Ammon's horn (tissue), 1 donor: ENCODE measurements around the gene ZBTB21.

Source experiments
- DNase-seq: peaks from one replicate; pipeline ENCODE4 v3.0.0-alpha.2; 2016; ENCODE audit warnings: low spot score

Gene ZBTB21

DNA sequence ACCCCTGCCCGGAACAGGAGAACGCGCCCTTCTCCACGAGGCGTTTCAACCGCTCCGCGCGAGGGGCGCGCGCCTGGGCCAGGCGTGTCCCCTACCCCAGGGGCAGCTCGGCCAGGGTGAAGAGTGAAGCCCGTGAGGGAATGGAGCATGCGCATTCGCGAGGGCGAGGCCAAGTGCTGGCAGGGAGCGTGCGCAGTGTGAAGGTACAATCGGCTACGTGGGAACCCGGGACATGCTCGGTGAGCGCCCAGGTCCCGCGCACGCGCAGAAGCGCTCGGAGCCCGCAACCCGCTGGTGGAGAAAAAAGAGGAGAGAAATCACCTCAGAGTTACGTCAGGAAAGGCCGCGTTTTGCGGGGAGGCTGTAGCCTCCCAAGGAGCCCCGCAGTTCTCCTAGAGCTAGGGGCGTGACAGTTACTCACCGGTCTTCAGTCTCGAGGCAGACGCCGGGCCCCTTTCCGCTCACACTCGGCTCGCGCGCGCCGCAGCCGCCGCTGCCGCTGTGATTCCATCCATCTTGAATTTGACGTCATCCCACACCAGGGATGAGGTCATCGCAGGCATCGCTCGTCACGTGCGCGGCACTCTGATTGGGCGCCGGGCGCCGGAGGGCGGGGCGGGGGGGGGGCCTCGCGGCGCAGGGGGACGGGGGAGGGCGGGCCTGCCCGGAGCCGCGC lies at the start of gene ZBTB21:
Gene ZBTB21 (minus strand): TSS at position 530 of the 676 bp plus-strand sequence. CDS start 16,265 bp downstream, outside the sequence.
- peak; percentile 98 for DNase-seq

DNA sequence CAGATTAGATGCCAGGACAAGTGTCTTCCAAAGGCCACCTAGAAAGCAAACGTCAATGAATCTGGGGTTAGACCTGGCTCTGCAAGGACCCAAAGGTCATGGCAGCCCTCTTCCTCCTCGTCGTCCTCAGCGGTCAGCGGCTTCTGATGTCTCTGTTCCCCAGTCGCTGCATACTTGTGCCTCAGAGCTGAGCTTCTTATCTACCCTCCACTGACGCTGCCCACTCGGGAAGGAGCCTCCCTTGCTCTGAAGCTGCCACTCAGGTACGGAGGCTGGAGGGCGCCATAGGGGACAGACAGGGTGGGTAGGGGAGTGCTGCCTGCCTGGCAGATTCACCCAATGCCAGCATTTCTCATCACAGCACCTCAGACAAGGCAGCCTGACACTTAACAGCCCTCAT lies 49.6 kb upstream of the ZBTB21 start:
- DNase-seq, result no peak

DNA sequence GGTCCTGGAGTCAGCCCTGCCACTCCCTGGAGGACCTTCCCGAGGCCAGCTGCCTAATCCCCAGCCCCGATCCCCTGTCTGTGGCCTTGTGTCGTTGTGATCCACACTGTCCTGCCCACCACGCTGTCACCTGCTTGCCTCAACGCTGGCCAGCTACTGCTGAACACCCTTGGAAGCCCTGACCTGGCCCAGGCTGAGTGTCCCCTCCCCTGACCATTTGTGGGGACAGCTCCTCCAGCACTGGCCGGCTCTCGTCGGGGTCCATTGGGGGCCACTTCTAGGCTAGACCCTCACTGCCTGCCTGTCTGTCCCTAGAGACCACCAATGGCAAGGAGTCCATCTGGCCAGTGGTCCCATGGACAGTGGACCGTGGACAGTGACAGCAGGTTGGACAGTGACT lies 49.0 kb upstream of the ZBTB21 start:
- DNase-seq, result no peak

DNA sequence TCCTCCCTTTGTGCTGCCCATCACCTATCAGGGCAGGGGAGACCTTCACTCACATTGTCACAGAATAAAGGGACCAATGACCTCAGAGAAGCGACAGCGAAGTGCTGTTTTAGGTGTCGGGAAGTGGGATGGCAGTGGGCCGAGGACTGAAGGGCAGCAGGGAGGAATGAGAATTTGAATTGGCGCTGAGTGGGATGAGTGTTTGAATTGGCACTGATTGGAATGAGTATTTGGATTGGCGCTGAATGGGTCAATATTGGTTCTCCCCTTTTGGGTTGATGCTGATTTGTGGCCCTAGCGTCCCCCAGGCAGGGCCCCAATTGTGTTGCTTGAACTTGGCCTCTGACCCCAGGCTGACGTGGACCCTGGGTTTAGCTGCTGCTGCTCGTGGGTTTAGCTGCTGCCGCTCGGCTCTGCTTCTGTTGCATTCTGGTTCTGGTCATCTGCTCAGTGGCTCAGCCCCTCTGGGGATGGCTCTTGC lies 48.5 kb upstream of the ZBTB21 start:
- DNase-seq, result no peak

DNA sequence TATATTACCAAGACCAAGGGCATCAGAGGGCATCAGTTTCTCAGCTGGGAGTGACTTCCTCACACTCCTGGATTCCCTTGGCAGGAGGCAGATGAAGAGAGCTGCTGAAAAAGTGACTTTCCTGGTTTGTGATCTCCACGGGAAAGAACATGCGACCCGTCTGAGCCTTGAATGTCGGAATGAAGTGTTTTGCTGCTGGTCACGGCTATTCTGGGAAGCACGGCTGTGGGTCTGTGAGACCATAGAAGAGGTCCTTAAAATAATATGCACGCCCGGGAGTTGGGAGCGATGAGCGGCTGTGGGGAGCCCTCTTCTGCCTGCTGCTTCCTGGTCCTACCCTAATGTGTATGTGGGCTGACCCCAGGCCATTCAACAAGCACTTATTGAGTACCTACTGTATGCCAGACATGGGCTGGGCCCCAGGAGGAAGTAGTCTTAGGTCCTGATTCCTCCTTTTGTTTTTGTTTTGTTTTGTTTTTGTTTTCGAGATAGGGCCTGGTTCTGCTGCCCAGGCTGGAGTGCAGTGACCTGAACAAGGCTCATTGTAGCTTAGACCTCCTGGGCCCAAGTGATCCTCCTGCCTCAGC lies 47.8 kb upstream of the ZBTB21 start:
- DNase-seq, result no peak

DNA sequence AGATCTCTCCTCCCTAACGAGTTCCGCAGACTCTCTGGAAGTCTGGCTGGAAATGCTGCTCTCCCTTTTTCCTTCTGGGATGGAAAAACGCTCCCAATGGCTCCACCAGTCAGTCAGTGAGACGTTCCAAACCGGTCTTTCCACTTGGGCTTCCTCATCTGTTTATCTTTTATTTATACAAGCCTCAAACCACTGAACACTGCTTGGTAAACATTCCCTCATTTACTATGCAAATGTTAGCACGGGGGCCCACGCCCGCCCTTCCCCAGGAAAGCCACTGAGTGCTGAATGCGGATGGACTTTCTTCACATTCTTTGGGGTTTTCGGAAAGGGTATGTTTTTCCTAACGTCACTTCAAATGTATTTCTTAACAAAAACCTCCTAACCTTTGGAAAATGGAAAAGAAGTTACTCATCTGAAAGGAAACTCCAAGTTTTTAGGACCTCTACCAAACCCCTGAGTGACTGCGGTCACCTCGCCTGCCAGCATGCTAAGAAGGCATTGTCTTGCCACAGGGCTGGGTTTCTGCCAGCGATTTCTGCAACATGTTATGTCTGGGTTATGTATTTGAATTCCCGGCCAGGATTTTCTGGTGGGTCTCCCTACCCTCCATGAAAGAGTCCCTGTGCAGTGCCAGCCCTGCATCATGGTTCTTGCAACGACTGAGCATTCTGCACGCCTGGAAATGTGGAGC lies 47.0 kb upstream of the ZBTB21 start:
- no peak for DNase-seq

DNA sequence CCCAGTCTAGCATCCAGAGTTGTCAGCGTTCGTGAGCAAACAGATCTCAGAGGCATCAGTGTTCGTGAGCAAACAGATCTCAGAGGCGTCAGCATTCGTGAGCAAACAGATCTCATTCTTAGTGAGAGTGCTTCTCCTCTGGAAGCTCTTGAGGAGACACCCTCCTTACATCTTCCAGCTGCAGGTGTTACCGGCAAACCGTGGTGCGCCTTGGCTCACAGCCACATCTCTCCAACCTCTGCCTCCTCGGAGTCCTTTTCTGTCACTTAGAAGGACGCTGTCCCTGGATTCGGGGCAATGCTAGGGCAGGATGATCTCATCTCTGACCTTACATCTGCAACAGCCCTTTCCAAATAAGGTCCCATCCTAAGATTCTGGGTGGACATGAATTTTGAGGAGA lies 46.3 kb upstream of the ZBTB21 start:
- no peak for DNase-seq

DNA sequence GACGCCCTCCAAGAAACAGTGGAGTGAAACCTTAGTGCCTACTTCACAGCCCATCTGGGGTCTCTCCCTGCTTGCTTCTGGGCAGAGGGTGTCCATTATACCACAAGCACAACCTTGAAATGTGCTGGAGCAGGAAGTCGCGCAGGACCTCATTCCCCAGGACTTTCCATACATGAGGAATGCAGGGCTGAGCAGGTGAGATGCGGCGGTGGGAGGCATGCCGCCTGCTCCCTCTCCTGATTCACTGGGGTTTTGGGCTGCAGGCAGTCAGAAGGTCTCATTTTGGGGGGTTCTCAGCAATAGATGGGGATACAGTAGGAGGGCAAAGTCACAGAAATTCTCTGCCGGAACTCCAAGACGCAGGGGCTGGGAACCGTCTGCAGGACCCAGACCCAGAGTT lies 45.3 kb upstream of the ZBTB21 start:
- no peak for DNase-seq

DNA sequence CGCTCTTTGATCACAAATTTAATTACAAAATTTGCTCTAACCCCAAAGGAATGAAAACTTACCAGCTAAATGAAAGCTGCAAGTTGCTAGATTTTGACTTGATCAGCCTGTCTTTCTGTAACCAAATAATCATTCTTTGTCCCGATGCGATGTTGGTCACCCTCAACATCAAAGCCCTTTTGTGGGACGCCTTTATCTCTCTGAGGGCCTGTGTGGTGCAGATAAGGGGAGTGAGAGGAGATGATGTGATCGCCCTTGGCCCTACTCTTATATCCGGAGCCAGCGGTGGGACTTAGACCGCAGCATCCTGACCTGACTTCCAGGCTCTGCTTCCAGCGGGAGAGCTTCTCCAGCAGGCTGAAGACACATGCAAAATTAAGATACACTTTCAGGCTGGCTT lies 41.6 kb upstream of the ZBTB21 start:
- no peak for DNase-seq

DNA sequence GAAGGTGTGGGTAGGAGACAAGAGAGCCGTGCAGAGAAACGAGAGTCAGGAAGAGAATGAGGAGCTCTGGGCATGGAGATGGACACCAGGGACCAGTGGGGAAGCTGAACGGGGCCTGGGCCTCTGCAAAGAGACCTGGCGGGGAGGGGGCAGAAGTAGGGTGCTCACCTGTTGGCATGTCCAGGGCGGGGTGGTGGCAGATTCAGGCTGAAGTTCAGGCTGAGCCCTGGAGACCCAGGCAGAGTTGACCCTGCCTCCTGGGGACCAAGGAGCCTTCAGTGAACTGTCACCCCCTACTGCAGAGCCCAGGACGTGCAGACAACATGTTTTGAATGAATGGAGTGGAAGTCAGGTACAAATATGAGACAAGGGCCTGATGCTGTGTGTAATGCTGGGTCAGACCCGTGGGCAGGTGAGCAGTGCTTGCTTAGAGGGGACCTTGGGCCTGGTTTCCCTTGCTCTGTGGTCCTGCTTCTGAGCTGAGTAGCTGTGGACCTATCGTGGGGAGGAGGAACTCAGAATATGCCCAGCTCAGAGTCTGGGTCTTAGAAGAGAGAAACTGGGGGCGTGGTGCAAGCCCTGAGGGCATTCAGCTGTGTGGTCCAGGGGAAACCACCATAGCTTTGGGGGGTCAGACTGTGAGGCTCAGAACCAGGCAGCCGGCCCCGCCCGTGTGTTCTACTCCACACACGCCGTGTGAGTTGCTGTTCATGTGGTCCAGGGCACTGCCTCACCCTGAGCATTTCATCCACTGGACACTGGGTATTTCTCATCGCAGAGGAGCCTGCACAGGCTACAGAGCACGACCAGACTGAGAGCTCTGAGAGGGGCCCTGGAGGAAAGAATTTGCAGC lies 39.6 kb upstream of the ZBTB21 start:
- no peak for DNase-seq

DNA sequence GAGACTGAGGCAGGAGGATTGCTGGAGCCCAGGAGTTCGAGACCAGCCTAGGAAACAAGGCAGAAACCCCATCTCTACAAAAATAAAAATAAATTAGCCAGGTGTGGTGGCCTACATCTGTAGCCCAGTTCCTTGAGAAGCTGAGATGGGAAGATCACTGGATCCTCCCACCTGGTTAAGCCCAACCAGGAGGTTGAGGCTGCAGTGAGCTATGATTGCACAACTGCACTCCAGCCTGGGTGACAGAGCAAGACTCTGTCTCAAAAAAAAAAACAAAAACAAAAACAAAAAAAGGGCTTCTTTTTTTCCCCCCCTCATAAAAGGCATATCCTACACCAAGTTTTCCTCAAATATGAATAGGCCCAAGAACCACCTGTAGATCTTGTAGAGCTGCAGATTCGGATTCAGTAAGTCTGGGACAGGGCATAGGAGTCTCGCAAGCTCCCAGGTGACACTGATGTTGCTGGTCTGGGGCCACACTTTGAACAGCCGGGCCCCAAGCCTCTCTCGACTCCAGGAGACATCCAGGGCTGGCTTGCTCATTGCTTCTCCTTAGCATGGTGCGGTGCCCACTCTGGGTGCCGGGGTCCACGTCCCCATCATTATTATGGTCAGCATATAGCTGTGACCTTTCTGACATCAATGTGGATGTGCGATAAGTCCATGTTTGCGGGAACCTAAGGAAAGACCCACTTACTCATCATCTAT lies 38.9 kb upstream of the ZBTB21 start:
- no peak for DNase-seq

DNA sequence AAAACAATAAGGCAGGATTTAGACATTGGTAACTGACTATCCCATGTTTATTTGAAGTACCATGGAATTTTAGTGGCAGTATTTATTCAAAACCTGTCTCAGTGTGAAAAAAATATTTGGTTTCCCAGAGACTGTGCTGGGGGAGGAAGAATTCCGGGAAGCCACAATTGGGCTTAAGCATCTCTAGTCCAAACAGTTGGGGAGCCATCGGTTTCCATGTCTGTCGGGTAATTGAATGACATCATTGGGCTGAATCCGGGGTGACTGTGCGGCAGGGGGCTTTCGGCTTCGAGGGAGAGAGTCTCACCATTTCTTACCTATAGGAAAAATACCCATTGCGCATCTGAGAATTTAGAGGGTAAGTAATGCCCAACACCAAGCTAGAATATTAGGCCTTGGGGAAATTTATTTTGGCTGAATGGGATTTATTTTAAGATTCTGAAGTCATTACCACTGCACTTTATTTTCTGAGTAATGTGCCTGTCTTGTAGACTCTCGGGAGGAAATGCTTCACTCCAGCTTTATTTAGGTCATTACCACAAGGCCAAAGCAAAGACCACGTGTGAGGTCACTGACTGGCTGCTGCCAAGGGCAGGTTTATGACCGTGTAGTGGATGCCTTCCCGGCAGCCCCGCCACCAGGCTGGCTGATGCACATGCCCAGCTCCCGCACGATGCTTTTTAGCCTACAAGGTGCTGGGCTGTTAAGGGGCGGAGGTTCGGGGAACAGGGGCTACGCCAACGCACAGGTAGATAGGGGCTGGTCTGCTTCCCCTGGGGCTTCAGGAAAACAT lies 37.9 kb upstream of the ZBTB21 start:
- peak; percentile 50 for DNase-seq

DNA sequence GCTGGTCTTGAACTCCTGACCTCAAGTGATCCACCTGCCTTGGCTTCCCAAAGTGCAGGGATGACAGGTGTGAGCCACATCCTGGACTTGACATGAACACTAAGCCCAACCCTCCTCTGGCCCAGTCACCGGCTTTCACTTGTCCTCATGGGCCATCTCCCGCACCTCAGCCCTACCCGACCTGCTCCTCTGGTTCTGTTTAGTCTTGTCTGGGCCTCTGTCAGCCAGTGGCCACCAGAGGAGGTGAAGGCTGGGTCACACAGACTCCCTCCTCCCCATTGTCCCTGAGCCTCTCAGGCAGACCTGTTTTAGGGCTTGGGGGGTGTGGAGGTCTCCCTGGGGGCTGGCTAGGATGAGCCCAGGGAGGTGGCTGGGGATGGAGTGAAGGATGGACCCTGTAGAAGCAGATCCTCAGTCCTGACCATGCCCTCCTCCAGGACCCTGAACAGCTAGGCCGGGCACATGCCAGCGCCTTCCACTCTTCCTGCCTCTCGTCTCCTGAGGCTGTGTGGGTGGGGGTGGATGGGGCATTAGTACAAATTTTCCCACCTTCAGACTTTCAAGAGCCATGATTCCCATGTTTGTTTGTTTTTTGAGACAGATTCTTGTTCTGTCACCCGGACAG lies 34.8 kb upstream of the ZBTB21 start:
- DNase-seq, result no peak

DNA sequence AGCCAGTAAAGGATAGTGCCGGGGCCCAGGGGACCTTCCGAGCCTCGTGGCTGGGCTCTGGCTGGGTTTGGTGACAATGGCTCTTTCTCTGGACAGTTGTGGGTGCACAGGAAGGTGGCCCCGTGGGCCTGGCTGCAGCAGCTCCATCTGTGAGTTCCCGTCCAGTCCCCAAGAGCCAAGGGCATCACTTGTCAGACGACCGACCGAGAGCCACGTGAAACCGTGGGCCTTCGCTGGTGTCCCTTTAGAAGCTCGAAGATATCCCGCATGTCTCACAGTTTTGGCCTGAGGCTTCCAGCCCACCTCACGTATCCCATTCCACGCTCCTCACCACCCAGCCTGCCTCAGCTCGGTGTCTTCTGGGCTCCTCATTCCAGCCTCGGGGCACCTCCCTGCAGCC lies 33.8 kb upstream of the ZBTB21 start:
- DNase-seq, result no peak

DNA sequence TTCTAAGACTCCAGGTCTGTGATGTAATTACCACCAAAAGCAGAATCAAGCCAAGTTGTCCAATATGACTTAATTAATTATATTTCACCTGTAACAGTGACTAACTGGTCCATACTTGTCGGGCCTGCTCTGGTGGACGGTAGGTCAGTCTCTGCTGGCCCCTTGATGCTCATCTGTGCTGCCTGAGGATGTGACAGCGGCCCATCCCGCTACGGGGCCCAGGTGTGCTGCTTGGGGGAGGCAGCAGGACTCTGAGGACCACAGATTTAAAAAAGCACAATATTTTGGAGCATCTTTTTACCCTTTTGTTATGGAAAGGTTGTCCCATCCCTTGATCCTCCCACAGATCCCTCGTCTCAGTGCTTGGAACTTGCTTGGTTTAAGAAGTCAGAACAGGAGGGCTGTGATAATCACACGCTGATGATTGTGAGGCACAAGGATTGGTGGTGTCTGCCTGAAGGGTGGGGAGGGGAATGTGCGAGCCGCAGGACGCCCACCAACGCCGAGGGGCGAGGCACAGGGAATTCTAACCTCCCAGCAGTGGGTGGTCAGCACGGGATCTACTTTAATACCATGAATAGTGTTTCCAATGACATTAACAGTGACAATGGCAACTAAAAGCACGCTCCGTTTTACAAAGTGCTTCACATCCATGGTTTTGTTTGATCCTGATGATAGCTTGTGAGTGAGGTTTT lies 33.2 kb upstream of the ZBTB21 start:
- no peak for DNase-seq

DNA sequence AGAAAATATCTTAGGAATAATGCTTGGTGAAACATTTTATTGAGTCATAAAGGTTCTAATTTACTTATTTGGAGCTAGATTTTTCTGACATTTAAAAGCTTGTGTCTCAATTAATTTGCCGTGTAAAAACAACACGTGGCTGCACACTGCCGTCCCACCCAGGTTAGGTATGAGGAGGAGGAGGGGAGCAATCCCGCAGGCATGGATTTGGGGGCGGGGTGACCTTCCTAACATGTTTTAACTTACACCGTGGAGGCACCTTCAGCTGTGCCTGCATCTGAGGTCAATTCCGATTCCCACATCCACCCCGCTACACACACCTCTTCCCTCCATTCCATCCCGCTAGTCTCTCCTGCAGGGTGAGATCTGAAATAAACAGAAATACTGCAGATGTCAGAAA lies 32.5 kb upstream of the ZBTB21 start:
- no peak for DNase-seq

DNA sequence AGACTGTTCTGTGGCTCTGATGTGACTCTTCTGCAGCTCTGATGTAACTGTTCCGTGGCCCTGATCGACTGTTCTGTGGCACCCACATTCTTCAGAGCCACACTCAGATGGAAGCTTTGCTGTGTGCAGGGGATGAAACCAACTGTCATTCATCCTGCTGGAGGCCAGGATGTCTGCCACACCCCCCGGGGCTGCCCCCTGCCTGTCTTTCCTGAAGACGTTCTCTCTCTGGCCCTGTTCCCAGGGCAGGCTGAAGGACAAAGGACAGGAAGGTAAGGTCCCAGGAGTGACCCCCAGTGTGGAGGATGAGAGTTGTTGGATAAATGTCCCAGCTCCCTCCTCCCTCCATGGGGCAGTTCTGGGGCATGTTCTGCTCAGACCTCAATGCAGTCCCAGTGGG lies 31.6 kb upstream of the ZBTB21 start:
- DNase-seq, result no peak

DNA sequence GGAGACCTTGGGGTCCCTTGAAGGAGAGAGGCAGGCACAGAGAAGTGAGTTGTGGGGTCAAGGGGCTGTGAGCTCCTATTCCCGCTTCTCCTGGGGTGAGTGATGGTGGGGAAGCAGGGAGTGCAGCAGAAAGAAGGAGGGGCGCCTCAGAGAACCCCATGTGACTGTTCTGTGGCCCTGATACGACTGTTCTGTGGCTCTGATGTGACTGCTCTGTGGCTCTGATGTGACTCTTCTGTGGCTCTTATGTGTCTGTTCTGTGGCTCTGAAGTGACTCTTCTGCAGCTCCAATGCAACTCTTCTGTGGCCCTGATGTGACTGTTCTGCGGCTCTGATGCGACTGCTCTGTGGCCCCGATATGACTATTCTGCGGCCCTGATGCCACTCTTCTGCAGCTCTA lies 31.1 kb upstream of the ZBTB21 start:
- no peak for DNase-seq

DNA sequence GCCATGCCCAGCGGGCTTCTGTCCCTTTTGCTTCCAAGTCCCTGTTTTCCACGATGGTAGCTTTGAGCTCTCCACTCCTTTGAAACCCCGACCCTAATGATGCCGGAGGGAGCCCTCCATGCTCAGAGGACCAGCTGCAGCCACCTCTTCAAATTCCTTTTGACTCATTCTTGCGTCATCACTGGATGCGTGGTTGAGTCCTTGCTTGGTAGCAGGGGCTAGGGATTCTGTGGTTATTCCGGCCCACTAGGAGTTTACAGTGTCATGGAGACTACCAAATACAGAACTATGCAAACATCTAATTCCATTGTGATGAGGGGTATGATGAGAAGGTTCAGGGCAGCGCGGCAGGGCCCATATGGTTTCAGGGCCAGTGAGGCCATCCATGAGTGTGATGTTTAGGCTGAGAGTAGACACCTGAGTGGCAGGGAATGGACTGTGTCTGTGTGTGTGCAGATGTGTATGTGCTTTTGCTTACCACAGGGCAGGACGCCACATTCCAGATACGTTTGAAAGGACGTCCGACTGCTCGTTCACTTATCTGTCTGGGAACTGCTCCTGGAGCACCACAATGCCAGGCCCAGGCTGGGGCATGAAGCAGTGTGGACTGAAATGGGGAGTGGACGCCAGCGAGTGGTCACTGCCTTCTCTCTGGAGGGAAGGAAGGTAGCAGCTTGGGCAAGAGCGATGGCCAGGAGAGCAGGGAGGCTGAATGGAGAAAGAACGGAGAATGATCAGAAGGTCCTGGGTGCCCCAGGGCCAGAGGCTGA lies 30.4 kb upstream of the ZBTB21 start:
- DNase-seq, result no peak
